ENCODE results near the gene NOD2.

NOD2 gene

DNA sequence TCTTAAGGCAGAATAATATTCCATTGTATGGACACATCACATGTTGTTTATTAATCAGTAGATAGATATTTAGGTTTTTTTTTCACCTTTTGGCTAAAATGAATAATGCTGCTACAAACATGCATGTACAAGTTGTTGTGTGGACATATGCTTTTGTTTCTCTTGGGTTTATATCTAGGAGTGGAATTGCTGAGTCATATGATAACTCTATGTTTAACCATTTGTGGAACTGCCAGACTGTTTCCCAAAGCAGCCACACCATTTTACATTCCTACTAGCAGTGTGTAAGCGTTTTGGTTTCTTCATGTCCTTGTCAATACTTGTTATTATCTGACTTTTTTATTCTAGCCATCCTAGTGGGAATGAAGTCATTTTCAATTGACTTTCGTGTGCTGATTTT lies 69.8 kb downstream of the NOD2 start:
- TF ChIP-seq CTCF (IDR thresholded peaks at IDR 0.05; ENCODE audit: low read depth, low read length, missing control alignments), result no peak
- H3K4me3 ChIP-seq (replicated peaks; ENCODE audit: low read depth, low read length), result no peak overlapping the region
- no peak for DNase-seq (ENCODE audit: extremely low read depth, low read depth)

GRCh38 chr16:50765260-50765659 lies 71.9 kb downstream of the NOD2 start:
- no peak for DNase-seq (ENCODE audit: extremely low read depth, low read depth)
- H3K4me3 ChIP-seq (replicated peaks; ENCODE audit: low read depth, low read length), result no peak overlapping the region
- no peak for TF ChIP-seq CTCF (IDR thresholded peaks at IDR 0.05; ENCODE audit: low read depth, low read length, missing control alignments)

DNA sequence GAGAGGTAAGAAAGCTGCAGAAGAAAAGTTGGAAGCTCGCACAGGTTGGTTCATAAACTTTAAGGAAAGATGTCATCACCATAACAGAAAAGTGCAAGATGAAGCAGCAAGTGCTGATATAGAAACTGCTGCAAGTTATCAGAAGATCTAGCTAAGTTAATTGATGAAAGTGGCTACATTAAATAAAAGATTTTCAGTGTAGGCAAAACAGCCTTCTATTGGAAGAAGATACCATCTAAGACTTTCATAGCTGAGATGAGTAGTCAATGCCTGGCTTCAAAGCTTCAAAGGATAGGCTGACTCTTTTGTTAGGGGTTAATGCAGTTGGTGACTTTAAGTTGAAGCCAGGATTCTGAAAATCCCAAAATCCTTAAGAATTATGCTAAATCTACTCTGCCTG lies 72.5 kb downstream of the NOD2 start:
- DNase-seq (ENCODE audit: extremely low read depth, low read depth), result no peak
- H3K4me3 ChIP-seq (replicated peaks; ENCODE audit: low read depth, low read length), result no peak overlapping the region
- TF ChIP-seq CTCF (IDR thresholded peaks at IDR 0.05; ENCODE audit: low read depth, low read length, missing control alignments), result no peak

DNA sequence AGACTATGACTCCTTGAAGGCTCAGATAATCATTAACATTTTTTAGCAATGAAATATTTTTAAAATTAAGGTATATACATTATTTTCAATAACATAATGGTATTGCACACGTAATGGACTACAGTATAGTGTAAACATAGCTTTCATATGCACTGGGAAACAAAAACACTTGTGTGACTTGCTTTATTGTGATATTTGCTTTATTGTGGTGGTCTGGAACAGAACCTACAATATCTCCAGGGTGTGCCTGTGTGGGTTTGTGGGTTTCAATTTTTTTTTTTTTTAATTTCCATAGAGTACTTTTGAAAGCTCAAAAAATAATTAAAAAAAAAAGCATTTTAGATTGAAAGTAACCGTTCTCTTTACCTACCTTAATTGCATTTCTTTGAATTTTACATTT lies 73.8 kb downstream of the NOD2 start:
- H3K4me3 ChIP-seq (replicated peaks; ENCODE audit: low read depth, low read length), result no peak overlapping the region
- TF ChIP-seq CTCF (IDR thresholded peaks at IDR 0.05; ENCODE audit: low read depth, low read length, missing control alignments), result no peak
- no peak for DNase-seq (ENCODE audit: extremely low read depth, low read depth)

GRCh38 chr16:50771366-50771765 lies 78.0 kb downstream of the NOD2 start:
- no peak overlapping the region for H3K4me3 ChIP-seq (replicated peaks; ENCODE audit: low read depth, low read length)
- TF ChIP-seq CTCF (IDR thresholded peaks at IDR 0.05; ENCODE audit: low read depth, low read length, missing control alignments), result no peak
- peak; percentile 26 for DNase-seq (ENCODE audit: extremely low read depth, low read depth)

- no peak for DNase-seq (ENCODE audit: extremely low read depth, low read depth)
- no peak for TF ChIP-seq CTCF (IDR thresholded peaks at IDR 0.05; ENCODE audit: low read depth, low read length, missing control alignments)
- H3K4me3 ChIP-seq (replicated peaks; ENCODE audit: low read depth, low read length), result no peak overlapping the region
Measured at GRCh38 chr16:50774405-50774804, 81.0 kb downstream of the NOD2 start.

DNA sequence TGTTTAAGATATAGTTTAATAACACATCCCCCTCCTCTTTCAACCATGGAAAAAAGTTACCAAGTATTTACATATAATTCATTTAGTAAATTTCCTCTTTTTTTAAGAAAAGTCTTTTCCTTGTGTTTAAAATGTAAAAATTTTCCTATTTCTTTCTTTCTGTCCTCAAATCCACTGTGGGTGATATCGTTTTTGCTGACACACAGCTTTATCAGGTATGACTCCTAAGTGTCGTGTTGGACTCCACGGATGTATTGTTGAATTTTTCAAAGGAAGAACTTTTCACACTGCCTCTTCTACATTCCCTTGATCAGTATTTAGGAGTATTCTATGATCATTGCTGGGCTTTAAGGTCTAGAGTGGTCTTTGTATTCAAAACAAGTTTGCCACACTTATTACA lies 81.6 kb downstream of the NOD2 start:
- no peak overlapping the region for H3K4me3 ChIP-seq (replicated peaks; ENCODE audit: low read depth, low read length)
- no peak for TF ChIP-seq CTCF (IDR thresholded peaks at IDR 0.05; ENCODE audit: low read depth, low read length, missing control alignments)
- DNase-seq (ENCODE audit: extremely low read depth, low read depth), result no peak
